ENCODE measurements around the gene SH3RF3. TPM values are rescaled to one million over a fixed set of nuclear protein-coding genes. Genes with fewer than 3 reads are reported as not detected.

Gene SH3RF3
- total RNA-seq, 1 donor from 2014 or later = 0.28 TPM

DNA sequence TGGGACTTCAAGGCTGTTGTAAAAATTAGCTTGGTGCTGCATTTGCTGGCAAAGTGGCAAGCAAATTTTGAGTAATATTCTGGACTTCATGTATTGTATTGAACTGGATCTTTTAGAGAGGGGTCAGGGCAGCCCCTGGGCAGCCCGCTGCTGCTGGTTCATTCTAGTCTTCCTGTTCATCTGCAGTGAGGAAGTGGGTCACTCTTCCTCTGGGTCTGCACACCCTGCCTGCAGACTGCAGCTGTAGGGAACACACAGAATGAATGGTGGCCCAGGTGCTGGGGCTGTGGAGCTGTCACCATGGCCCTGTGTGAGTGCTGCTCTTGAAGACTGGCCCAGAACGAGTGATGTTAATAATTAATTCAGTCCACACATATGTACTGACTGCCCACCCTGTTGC lies 9.4 kb downstream of the SH3RF3 start:
- no peak overlapping the region for H2AFZ ChIP-seq (replicated peaks)
- Mint-ChIP-seq H3K4me3 (no peak overlapping the region), H3K36me3 (no peaks in the 10 kb centered on the region), H3K4me1 (peaks cover 66% of the 10 kb centered on the region), H3K27me3 (ENCODE audit: insufficient read depth, low read depth) (peaks cover 8% of the 10 kb centered on the region), H3K27ac (peak overlapping the region; percentile 41), H3K9me3 (no peaks in the 10 kb centered on the region)
- peaks cover 21% of the 10 kb centered on the region for H3K27me3 ChIP-seq
- H3K9ac ChIP-seq = no peak overlapping the region
- DNase-seq (ENCODE audit: low spot score) = no peak
- no peaks in the 10 kb centered on the region for H3K36me3 ChIP-seq
- no peaks in the 10 kb centered on the region for H3K9me3 ChIP-seq (ENCODE audit: low read depth)
- TF ChIP-seq EZH2 (IDR thresholded peaks at IDR 0.05) (no peak), EZH2phosphoT487 (IDR thresholded peaks at IDR 0.05) (no peak)
- TF ChIP-seq, protein P1, sequence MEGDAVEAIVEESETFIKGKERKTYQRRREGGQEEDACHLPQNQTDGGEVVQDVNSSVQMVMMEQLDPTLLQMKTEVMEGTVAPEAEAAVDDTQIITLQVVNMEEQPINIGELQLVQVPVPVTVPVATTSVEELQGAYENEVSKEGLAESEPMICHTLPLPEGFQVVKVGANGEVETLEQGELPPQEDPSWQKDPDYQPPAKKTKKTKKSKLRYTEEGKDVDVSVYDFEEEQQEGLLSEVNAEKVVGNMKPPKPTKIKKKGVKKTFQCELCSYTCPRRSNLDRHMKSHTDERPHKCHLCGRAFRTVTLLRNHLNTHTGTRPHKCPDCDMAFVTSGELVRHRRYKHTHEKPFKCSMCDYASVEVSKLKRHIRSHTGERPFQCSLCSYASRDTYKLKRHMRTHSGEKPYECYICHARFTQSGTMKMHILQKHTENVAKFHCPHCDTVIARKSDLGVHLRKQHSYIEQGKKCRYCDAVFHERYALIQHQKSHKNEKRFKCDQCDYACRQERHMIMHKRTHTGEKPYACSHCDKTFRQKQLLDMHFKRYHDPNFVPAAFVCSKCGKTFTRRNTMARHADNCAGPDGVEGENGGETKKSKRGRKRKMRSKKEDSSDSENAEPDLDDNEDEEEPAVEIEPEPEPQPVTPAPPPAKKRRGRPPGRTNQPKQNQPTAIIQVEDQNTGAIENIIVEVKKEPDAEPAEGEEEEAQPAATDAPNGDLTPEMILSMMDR (IDR thresholded peaks at IDR 0.05) = no peak
- H3K4me1 ChIP-seq = peaks cover 34% of the 10 kb centered on the region
- H3K79me2 ChIP-seq (ENCODE audit: low read depth) = no peaks in the 10 kb centered on the region
- H3K27ac ChIP-seq = no peak overlapping the region
- peaks cover 9% of the 10 kb centered on the region for H3F3A ChIP-seq (ENCODE audit: low read depth)
- peaks cover 19% of the 10 kb centered on the region for H4K20me1 ChIP-seq (ENCODE audit: low read depth)
- no peak overlapping the region for H3K4me3 ChIP-seq
- H3K4me2 ChIP-seq = no peak overlapping the region

- Histone ChIP-seq H3K27me3 (peaks cover 15% of the 10 kb centered on the region), H3K9ac (no peak overlapping the region), H3K9me3 (ENCODE audit: low read depth) (no peaks in the 10 kb centered on the region), H3K4me3 (no peak overlapping the region), H3K27ac (no peak overlapping the region), H3K4me2 (no peak overlapping the region), H2AFZ (replicated peaks) (no peak overlapping the region), H3F3A (ENCODE audit: low read depth) (peaks cover 9% of the 10 kb centered on the region), H3K79me2 (ENCODE audit: low read depth) (no peaks in the 10 kb centered on the region), H3K36me3 (no peaks in the 10 kb centered on the region), H3K4me1 (peaks cover 34% of the 10 kb centered on the region), H4K20me1 (ENCODE audit: low read depth) (peaks cover 19% of the 10 kb centered on the region)
- Mint-ChIP-seq H3K9me3 (no peaks in the 10 kb centered on the region), H3K36me3 (no peaks in the 10 kb centered on the region), H3K4me3 (no peak overlapping the region), H3K27me3 (ENCODE audit: insufficient read depth, low read depth) (peaks cover 8% of the 10 kb centered on the region), H3K27ac (no peak overlapping the region), H3K4me1 (peaks cover 65% of the 10 kb centered on the region)
- DNase-seq (ENCODE audit: low spot score) = no peak
- no peak for TF ChIP-seq EZH2phosphoT487 (IDR thresholded peaks at IDR 0.05)
- TF ChIP-seq, protein P1 (IDR thresholded peaks at IDR 0.05) = no peak
- no peak for TF ChIP-seq EZH2 (IDR thresholded peaks at IDR 0.05)
These were observed 10.0 kb downstream of the SH3RF3 start for GRCh38 chr2:109139002-109139401.

GRCh38 chr2:109139865-109140396 lies 10.9 kb downstream of the SH3RF3 start:
- Histone ChIP-seq H3K9me3 (ENCODE audit: low read depth) (no peaks in the 10 kb centered on the region), H3K9ac (no peak overlapping the region), H3K4me1 (peaks cover 34% of the 10 kb centered on the region), H3K4me2 (no peak overlapping the region), H3K36me3 (no peaks in the 10 kb centered on the region), H3K27ac (no peak overlapping the region), H3K79me2 (ENCODE audit: low read depth) (no peaks in the 10 kb centered on the region), H3K4me3 (no peak overlapping the region), H3F3A (ENCODE audit: low read depth) (peaks cover 9% of the 10 kb centered on the region), H4K20me1 (ENCODE audit: low read depth) (peaks cover 15% of the 10 kb centered on the region), H2AFZ (replicated peaks) (no peak overlapping the region), H3K27me3 (peaks cover 6% of the 10 kb centered on the region)
- TF ChIP-seq, protein P1 (IDR thresholded peaks at IDR 0.05) = no peak
- no peak for TF ChIP-seq EZH2phosphoT487 (IDR thresholded peaks at IDR 0.05)
- no peak for TF ChIP-seq EZH2 (IDR thresholded peaks at IDR 0.05)
- no peaks in the 10 kb centered on the region for H3K36me3 Mint-ChIP-seq
- H3K4me1 Mint-ChIP-seq = peaks cover 55% of the 10 kb centered on the region
- H3K4me3 Mint-ChIP-seq = no peak overlapping the region
- H3K27me3 Mint-ChIP-seq (ENCODE audit: insufficient read depth, low read depth) = peaks cover 8% of the 10 kb centered on the region
- no peak for DNase-seq (ENCODE audit: low spot score)
- no peak overlapping the region for H3K27ac Mint-ChIP-seq
- H3K9me3 Mint-ChIP-seq = no peaks in the 10 kb centered on the region
